HepG2 (cell line): ENCODE data around the gene GGA1. TPM values are rescaled to one million over a fixed set of nuclear protein-coding genes. Genes with fewer than 3 reads are reported as not detected.

ENCODE experiments used
- ATAD3A ChIP-seq: sonication (generic); formaldehyde crosslinking; IDR thresholded peaks from 2 replicates; pipeline ENCODE4 v1.4.0; 2020; ENCODE audit warnings: missing genetic modification reagents
- CBX2 ChIP-seq, 2 experiments: fragments of 200-600 bp in 1 of 2; sonication (generic); formaldehyde crosslinking in 1 of 2; IDR thresholded peaks; 2 replicates each; pipeline versions ENCODE4 v1.7.0 to v1.8.1; 2018 to 2022; ENCODE audit warnings: low read depth in 2 of 2, low read length in 1 of 2, mild to moderate bottlenecking in 1 of 2, missing genetic modification reagents in 1 of 2
- CBX5 ChIP-seq: sonication (generic); formaldehyde crosslinking; IDR thresholded peaks from 2 replicates; pipeline ENCODE4 v1.4.0; 2020; ENCODE audit warnings: missing genetic modification reagents, borderline replicate concordance
- MAFG ChIP-seq: sonication (generic); formaldehyde crosslinking; IDR thresholded peaks from 2 replicates; pipeline ENCODE4 v1.5.1; 2020; ENCODE audit warnings: mild to moderate bottlenecking, missing genetic modification reagents
- MTF2 ChIP-seq: sonication (generic); formaldehyde crosslinking; IDR thresholded peaks from 2 replicates; pipeline ENCODE4 v1.5.0; 2020; ENCODE audit warnings: missing genetic modification reagents, borderline replicate concordance
- PRPF4 ChIP-seq: fragments of 200-400 bp; formaldehyde crosslinking; IDR thresholded peaks from 2 replicates; pipeline ENCODE4 v1.6.1; 2016; ENCODE audit warnings: low read length, low read depth; ENCODE audit not compliant: poor library complexity, severe bottlenecking
- RBM22 ChIP-seq: fragments of 200-400 bp; formaldehyde crosslinking; optimal IDR thresholded peaks from 2 replicates; pipeline ENCODE3; 2017; ENCODE audit warnings: mild to moderate bottlenecking, low read length, moderate library complexity
- ZBTB21 ChIP-seq: sonication (generic); formaldehyde crosslinking; IDR thresholded peaks from 2 replicates; pipeline ENCODE4 v1.4.0; 2020; ENCODE audit warnings: missing genetic modification reagents
- ZMYM4 ChIP-seq: sonication (generic); formaldehyde crosslinking; IDR thresholded peaks from 2 replicates; pipeline ENCODE4 v1.8.1; 2023; ENCODE audit warnings: mild to moderate bottlenecking, missing genetic modification reagents
- ZNF570 ChIP-seq: sonication (generic); formaldehyde crosslinking; IDR thresholded peaks from 2 replicates; pipeline ENCODE4 v1.4.0; 2020; ENCODE audit warnings: mild to moderate bottlenecking, missing genetic modification reagents, borderline replicate concordance
- ZNF615 ChIP-seq: sonication (generic); formaldehyde crosslinking; IDR thresholded peaks from 2 replicates; pipeline ENCODE4 v1.5.0; 2020; ENCODE audit warnings: mild to moderate bottlenecking, missing genetic modification reagents, borderline replicate concordance
- polyA plus RNA-seq, 8 experiments: library from polyadenylated mRNA; depleted of rRNA in 3 of 8; stranded (reverse) in 7 of 8; unstranded in 1 of 8; fragments of >200 nt; fragmentation: Illumina TruSeq in 4 of 8; extraction: Trizol in 4 of 8; gene quantifications; 2 replicates each; pipeline versions ENCODE4 v1.2.1 to v1.2.3, GENCODE V29; 2011 to 2016; ENCODE audit warnings: low read depth in 4 of 8, missing spikeins in 1 of 8, mixed read lengths in 1 of 8; ENCODE audit not compliant: insufficient read depth in 1 of 8
- total RNA-seq, 5 experiments: library from RNA; depleted of rRNA; stranded (reverse); fragments of >200 nt; fragmentation: Illumina TruSeq; extraction: Trizol; gene quantifications; 2 replicates each; pipeline ENCODE4 v1.2.3, GENCODE V29; 2016; ENCODE audit warnings: low read depth in 1 of 5
- TF ChIP-seq, protein P1 (sequence below): sonication (generic); formaldehyde crosslinking; IDR thresholded peaks from 2 replicates; pipeline ENCODE4 v1.4.0; 2020; ENCODE audit warnings: mild to moderate bottlenecking, missing genetic modification reagents
- TF ChIP-seq, protein P2 (sequence below): IDR thresholded peaks from 2 replicates; pipeline ENCODE4 v1.6.1; 2016; ENCODE audit warnings: low read depth, borderline replicate concordance
- TF ChIP-seq, protein P3 (sequence below): conservative IDR thresholded peaks from 2 replicates; pipeline ENCODE4 v1.6.1; 2018; ENCODE audit warnings: missing genetic modification reagents
- TF ChIP-seq, protein P4 (sequence below): sonication (generic); formaldehyde crosslinking; IDR thresholded peaks from 2 replicates; pipeline ENCODE4 v1.4.0; 2020; ENCODE audit warnings: mild to moderate bottlenecking, missing genetic modification reagents

GGA1 gene
- total and polyA plus RNA-seq, 2 of the 13 experiments (the other 11 are each of a cell fraction or from before 2014, with no cell fraction given) = 29.1 to 87.2 TPM

DNA sequence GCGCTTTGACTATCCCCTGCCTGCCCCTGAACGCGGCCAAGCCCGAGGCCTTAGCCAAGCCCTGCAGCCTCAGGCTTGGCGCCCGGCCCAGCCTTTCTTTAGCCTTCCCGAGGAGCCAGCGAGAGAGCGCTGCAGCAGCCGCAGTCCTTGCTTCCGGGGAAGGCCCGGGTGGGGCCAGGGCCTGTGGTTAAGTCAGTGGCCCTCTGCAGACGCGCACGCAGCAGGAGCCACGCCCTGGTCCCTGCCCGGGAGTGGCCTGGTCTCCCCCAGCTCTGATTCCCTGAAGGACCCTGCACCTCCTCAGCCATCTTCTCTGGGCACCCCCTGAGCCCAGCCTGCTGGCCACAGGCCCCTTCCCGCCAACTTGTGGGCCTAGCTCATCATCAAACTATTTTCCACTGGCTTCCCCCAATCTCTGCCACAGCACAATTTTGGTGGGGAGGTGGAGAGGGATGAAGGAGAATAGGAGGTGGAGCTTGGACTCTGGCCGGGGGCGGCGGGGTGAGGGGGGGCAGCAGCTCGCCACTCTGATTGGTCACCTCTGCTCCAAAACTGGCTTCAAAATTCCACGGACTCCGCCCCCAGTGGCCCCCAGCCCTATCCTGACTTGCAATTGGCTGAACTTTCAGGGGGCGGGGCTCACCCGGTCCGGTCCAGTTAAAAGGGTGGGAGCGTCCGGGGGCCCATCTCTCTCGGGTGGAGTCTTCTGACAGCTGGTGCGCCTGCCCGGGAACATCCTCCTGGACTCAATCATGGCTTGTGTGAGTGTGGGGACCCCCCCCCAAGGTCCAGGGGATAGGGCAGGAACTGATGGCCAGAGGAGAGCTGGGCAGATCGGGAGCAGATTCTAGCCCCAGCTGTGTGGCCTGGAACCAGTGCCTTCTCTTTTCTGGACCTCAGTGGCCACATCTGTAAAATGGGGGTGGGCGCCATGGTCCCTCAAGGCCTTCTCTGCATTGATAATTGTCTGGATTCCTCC lies 66.6 kb downstream of the GGA1 start, which contains the start of gene LGALS1 (continued):
- TF ChIP-seq, protein P1, sequence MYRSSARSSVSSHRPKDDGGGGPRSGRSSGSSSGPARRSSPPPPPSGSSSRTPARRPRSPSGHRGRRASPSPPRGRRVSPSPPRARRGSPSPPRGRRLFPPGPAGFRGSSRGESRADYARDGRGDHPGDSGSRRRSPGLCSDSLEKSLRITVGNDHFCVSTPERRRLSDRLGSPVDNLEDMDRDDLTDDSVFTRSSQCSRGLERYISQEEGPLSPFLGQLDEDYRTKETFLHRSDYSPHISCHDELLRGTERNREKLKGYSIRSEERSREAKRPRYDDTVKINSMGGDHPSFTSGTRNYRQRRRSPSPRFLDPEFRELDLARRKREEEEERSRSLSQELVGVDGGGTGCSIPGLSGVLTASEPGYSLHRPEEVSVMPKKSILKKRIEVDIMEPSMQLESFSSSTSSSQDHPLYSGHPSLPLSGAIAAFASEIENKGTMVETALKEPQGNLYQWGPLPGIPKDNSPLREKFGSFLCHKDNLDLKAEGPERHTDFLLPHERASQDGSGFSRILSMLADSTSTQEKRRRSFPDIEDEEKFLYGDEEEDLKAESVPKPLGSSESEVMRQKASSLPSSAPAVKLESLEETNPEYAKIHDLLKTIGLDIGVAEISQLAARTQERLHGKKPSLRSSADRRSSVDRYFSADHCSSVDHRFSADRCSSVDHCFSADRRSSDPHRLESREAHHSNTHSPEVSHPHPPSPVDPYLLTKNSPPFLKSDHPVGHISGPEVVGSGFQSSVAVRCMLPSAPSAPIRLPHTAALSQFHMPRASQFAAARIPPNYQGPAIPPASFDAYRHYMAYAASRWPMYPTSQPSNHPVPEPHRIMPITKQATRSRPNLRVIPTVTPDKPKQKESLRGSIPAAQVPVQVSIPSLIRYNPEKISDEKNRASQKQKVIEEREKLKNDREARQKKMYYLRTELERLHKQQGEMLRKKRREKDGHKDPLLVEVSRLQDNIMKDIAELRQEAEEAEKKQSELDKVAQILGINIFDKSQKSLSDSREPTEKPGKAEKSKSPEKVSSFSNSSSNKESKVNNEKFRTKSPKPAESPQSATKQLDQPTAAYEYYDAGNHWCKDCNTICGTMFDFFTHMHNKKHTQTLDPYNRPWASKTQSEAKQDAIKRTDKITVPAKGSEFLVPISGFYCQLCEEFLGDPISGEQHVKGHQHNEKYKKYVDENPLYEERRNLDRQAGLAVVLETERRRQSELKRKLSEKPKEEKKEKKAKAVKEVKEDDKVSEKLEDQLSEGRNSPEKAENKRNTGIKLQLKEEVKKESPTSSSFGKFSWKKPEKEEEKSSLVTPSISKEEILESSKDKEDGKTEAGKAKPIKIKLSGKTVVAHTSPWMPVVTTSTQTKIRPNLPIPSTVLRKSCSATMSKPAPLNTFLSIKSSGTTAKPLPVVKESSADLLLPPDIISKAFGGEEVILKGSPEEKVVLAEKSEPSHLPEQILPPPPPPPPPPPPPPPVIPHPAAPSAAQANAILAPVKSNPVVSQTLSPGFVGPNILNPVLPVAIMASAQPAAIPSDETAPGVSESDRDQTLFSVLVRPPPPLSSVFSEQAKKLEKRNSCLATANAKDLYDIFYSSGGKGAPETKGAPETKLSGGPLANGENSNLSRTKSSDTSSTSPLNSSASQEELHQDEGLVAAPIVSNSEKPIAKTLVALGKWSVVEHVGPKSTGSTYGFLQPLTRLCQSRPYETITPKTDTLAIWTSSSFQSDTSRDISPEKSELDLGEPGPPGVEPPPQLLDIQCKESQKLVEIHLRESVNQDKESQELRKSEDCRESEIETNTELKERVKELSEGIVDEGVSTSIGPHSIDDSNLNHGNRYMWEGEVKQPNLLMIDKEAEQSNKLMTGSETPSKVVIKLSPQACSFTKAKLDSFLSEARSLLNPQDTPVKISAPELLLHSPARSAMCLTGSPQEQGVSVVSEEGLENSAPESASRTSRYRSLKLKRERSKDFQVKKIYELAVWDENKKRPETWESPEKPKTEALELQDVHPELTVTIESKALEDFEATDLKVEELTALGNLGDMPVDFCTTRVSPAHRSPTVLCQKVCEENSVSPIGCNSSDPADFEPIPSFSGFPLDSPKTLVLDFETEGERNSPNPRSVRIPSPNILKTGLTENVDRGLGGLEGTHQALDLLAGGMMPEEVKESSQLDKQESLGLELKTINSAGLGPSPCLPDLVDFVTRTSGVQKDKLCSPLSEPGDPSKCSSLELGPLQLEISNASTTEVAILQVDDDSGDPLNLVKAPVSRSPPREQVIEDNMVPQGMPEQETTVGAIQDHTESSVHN (CRISPR knock-in tag) = no peak
- TF ChIP-seq, protein P2, sequence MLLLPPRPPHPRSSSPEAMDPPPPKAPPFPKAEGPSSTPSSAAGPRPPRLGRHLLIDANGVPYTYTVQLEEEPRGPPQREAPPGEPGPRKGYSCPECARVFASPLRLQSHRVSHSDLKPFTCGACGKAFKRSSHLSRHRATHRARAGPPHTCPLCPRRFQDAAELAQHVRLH (CRISPR knock-in tag) = no peak
- TF ChIP-seq CBX2 (IDR thresholded peaks at IDR 0.05; ENCODE audit: low read depth, low read length) = no peak
- TF ChIP-seq CBX2 (CRISPR knock-in tag; IDR thresholded peaks at IDR 0.05; ENCODE audit: low read depth) = no peak
- no peak for TF ChIP-seq ZNF570 (CRISPR knock-in tag)
- no peak for TF ChIP-seq MAFG (CRISPR knock-in tag)
- TF ChIP-seq ZBTB21 (CRISPR knock-in tag) = no peak
- TF ChIP-seq PRPF4 = no peak
- TF ChIP-seq CBX5 (CRISPR knock-in tag) = no peak
- TF ChIP-seq, protein P3, sequence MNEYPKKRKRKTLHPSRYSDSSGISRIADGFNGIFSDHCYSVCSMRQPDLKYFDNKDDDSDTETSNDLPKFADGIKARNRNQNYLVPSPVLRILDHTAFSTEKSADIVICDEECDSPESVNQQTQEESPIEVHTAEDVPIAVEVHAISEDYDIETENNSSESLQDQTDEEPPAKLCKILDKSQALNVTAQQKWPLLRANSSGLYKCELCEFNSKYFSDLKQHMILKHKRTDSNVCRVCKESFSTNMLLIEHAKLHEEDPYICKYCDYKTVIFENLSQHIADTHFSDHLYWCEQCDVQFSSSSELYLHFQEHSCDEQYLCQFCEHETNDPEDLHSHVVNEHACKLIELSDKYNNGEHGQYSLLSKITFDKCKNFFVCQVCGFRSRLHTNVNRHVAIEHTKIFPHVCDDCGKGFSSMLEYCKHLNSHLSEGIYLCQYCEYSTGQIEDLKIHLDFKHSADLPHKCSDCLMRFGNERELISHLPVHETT = no peak
- no peak for TF ChIP-seq ZNF615 (CRISPR knock-in tag)
- TF ChIP-seq MTF2 = no peak
- no peak for TF ChIP-seq ATAD3A (CRISPR knock-in tag)
- TF ChIP-seq, protein P4, sequence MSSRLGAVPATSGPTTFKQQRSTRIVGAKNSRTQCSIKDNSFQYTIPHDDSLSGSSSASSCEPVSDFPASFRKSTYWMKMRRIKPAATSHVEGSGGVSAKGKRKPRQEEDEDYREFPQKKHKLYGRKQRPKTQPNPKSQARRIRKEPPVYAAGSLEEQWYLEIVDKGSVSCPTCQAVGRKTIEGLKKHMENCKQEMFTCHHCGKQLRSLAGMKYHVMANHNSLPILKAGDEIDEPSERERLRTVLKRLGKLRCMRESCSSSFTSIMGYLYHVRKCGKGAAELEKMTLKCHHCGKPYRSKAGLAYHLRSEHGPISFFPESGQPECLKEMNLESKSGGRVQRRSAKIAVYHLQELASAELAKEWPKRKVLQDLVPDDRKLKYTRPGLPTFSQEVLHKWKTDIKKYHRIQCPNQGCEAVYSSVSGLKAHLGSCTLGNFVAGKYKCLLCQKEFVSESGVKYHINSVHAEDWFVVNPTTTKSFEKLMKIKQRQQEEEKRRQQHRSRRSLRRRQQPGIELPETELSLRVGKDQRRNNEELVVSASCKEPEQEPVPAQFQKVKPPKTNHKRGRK (CRISPR knock-in tag) = no peak
- TF ChIP-seq ZMYM4 (CRISPR knock-in tag) = peak; percentile 41; the same call in 1 of the 2 replicates
- no peak for TF ChIP-seq RBM22
